Stimulated activated CD8-positive, alpha-beta memory T cell treated with anti-CD3 and anti-CD28 coated beads, Interleukin-4, amount 100 ng/mL, for 1 hour (primary cell): ENCODE measurements around the gene KATNAL1.
"Not testable (repeated sequence)": the region's sequence is repeated elsewhere in the genome, so short reads cannot be mapped to it uniquely, and the experiment has no call there.

Source experiments
- DNase-seq, 2 donors: peaks; one replicate each; pipeline ENCODE4 v3.0.0-alpha.2; 2020; ENCODE audit warnings: low read depth in 2 of 2, low spot score in 1 of 2

Gene KATNAL1

GRCh38 chr13:30295116-30295515 lies 12.2 kb downstream of the KATNAL1 start:
- DNase-seq: no peak

GRCh38 chr13:30294004-30294403 lies 13.3 kb downstream of the KATNAL1 start:
- DNase-seq: no peak

DNA sequence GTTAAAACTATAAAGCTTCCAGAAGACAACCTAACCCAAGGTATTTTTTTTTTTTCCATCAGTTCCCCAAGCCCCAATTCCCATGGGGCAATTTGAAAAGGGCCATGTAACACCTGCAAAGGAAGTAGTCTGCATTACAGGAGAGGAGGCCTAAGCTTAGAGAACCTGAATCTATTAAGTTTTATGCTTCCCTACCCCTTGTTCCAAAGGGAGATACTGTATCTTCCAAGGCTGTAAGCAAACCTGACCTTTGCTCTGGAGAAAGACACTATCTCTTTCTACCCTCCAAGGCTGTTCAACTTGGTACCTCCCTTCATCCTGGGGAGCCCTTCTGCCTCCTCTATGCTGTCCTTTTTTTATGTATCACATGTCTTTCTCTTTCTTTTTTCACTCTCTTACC lies 15.0 kb downstream of the KATNAL1 start:
- DNase-seq: no peak

DNA sequence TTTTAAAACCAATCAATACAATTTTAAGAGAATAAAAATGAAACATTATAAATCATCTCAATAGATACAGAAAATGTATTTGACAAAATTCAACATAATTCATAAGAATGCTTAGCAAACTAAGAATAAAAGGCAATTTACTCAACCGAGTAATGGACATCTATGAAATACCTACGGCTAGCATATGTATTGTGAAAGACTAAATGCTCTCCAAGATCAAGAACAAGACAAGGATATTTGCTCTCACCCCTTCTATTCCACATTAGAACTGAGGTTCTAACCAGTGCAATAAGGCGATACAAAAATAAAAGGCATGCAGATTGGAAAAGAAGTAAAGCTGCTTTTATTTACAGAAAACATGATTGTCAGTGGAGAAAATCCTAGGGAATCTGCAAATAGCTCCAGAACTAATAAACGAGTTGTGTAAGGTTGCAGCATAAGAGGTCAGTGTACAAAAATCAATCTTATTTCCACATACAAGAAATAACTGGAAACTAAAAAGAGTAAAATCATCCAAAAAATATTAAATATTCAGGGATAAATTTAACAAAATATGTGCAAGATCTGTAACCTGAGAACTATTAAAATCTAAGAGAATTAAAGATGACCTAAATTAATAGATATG lies 16.4 kb downstream of the KATNAL1 start:
- no peak for DNase-seq

DNA sequence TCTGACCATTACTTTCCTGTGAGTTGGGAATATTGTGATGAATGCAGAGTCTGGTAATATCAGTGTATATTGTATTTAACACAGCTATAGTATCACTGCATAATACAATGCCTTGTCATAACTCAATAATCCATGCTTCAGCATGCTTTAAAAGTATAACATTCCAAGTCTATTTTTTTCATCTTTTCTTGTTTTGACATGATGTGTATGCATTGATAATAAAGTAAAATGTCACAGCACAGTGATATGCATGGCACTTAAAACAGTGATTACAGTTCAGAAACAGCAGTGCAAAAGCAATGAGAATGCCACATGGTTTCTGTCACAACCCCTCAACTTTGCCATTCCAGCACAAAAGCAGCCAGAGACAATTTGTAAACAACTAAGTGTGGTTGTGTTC lies 17.8 kb downstream of the KATNAL1 start:
- no peak for DNase-seq

- not testable (repeated sequence) for DNase-seq
Observed at GRCh38 chr13:30286059-30286458, 21.3 kb downstream of the KATNAL1 start.

DNA sequence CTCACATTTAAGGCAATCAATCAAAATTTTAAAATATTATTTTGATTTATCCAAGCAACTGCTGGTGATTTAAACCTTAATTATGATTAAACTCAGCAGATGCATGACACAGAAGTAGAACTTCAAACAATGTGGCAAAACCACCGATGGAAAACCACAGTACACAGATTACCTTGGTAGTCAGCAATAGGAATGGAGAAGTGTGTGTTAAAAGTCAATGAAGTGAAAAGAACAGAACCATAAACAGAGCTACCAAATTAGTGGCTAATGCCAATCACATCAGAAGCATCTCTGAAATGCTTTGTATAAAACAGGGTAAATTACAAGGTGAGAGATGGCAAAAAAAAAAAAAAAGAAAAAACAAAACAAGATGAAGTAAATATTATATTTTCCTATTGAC lies 31.2 kb downstream of the KATNAL1 start:
- DNase-seq: no peak

GRCh38 chr13:30274083-30274482 lies 33.3 kb downstream of the KATNAL1 start:
- DNase-seq: no peak

DNA sequence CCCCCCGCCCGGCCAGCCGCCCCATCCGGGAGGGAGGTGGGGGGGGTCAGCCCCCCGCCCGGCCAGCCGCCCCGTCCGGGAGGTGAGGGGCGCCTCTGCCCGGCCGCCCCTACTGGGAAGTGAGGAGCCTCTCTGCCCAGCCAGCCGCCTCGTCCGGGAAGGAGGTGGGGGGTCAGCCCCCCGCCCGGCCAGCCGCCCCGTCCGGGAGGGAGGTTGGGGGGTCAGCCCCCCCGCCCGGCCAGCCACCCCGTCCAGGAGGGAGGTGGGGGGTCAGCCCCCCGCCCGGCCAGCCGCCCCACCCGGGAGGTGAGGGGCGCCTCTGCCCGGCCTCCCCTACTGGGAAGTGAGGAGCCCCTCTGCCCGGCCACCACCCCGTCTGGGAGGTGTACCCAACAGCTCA lies 37.3 kb downstream of the KATNAL1 start:
- DNase-seq: not testable (repeated sequence)

- DNase-seq: no peak
Observed at GRCh38 chr13:30268673-30269072, 38.7 kb downstream of the KATNAL1 start.

DNA sequence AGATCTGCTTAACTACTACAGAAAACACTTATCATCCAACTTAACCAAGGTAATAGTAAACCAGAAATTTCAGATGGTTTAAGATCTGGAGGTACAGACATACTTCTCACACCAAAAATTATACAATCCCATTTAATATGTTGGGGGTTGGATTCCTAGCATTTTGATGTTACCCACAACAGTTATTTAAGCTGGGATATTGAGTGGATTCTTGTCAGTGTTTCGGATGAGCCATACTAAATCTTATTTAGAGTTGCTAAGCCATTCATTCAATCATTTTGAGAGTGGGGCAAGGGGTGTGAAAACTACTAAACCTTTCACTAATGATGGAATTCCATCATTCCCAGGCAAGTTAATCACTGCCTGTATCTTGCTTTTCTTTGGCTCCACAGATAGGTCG lies 40.6 kb downstream of the KATNAL1 start:
- no peak for DNase-seq

DNA sequence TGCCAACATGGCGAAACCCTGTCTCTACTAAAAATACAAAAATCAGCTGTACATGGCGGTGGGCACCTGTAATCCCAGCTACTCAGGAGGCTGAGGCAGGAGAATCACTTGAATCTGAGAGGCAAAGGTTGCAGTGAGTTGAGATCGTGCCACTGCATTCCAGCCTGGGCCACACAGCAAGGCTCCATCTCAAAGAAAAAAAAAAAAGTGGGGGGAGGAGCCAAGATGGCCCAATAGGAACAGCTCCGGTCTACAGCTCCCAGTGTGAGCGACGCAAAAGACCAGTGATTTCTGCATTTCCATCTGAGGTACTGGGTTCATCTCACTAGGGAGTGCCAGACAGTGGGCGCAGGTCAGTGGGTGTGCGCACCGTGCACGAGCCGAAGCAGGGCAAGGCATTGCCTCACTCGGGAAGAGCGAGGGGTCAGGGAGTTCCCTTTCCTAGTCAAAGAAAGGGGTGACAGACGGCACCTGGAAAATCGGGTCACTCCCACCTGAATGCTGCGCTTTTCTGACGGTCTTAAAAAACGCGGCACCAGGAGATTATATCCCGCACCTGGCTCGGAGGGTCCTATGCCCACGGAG lies 48.1 kb downstream of the KATNAL1 start:
- DNase-seq: not testable (repeated sequence)

- no peak for DNase-seq
Observed at GRCh38 chr13:30257468-30258099, 49.8 kb downstream of the KATNAL1 start.

DNA sequence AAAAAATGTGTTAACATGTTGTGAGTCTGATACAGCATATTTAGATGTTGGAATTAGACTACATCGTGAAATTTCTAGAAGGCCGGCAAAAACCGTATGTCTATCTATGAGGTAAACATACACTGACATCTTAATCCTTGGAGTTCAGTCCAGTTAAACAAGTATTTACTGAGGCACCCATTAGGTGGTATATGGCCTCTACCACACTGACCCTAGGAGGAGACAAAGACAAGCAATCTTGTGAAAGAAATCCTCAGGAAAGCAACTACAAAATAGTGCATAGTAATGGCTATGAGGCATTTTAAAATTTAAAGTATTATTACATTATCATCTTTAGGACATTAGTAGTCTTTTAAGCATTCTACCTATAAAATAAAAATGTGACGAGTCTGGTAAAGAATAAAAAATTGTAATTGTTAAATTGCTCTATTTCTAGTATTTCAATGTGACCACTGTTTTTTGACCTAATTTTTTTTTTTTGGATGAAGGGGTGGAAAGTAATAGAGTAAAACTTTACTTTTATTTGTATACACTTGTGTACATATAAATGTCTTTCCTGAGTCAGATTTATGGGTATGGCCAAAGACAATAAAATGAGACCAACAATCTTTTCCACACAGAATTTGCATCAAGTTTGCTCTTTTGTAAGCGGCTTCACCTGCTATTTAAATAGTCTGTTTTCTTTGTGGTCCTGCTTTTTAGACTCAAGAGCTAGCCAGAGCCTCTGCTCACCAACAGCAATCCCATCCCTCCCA lies 50.5 kb downstream of the KATNAL1 start:
- no peak for DNase-seq

DNA sequence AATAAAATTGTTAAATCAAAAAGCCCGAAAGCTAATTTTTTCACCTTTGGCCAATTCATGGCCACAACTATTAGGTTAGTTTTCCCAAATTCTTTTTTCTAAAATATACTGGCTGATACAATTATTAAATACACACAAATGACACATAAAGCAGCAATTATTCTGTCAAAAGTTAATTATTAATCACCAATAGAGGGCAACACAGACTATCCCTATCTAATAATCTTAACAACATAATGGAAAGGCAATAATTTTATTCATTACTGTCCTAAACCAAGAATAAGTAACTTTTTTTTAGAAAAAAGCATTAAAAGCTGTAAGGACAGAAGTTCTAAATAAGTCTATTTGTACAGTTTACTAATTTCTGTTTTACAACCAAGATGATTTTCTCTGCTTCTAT lies 51.7 kb downstream of the KATNAL1 start:
- no peak for DNase-seq

DNA sequence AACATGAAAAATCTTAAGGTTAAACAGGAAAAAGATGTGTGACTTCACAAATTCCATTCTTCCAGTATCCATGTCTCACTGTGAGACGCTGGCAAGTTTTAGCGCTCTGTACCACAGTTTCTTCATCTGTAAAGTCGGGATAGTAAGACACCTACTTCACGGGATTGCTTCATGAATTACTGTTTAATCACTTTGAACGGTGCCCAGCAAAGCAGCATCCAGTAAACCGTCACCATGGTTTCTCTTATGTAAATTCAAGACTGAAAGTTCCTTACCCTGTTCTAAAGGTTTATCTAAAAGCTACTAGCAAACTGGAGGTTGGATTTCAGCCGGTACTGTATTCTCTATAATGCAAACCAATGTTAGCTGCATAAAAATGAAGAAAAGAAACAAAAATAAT lies 53.5 kb downstream of the KATNAL1 start:
- no peak for DNase-seq

GRCh38 chr13:30247406-30247805 lies 59.9 kb downstream of the KATNAL1 start:
- DNase-seq: no peak

DNA sequence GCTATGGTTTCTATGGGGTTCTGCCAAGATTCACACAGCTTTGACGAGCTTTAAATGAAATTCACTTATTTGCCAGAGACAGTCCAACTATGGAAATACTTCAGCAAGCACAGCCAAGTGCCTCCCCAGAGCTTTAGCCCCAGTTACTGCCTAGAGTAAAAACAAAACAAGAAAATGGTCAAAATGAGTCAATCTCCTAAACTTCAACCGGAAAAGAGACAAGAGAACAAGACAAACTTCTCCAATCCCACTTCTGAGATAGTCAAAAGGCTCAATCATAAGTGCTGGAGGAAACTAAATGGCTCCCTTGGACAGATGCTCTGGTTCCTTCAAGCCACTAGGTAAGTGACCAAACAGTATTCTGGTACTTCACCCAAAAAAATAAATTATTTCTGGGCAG lies 65.8 kb downstream of the KATNAL1 start:
- no peak for DNase-seq

DNA sequence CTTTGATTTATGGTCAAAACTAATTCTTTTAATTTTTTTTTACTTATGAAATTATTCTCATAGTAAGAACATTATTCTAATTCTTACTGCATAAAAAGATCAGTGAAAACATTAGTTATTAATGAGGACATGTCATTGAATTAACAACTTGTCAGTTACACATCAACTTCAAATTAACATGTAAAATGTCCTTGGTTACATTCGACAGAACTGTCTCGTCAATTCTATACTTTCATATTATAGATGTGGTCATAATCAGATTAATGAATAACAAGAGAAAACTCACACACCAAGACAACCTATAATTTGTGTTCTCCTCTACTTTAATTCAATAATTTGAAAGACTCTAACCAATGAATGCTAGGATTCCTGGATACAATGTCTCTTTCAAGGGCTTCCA lies 66.7 kb downstream of the KATNAL1 start:
- DNase-seq: no peak

GRCh38 chr13:30235216-30235615 lies 72.1 kb downstream of the KATNAL1 start:
- DNase-seq: no peak

DNA sequence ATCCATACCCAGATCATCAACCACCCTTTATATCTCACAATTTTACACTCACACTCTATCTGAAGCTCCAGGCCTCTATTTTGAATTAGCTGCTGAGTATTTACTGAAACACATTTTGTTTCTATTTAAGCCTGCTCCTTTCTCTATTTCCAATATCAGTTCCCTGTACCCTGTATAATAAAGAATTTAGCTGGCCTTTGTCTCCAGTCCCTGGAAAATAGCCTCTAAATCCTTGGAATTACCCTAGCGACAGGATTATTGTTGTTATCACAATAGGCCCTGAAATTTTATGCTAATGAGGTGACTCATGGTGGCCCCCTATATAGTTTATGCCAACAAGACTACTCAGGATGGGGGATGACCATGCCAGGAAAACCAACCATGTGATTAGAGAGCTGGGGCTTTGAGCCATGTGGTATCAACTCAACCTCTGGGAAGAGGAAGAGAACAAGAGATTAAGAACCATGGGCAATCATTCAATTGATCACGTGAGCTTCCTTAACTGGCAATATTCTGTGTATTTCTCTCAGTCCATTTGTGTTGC lies 72.7 kb downstream of the KATNAL1 start:
- DNase-seq: no peak

DNA sequence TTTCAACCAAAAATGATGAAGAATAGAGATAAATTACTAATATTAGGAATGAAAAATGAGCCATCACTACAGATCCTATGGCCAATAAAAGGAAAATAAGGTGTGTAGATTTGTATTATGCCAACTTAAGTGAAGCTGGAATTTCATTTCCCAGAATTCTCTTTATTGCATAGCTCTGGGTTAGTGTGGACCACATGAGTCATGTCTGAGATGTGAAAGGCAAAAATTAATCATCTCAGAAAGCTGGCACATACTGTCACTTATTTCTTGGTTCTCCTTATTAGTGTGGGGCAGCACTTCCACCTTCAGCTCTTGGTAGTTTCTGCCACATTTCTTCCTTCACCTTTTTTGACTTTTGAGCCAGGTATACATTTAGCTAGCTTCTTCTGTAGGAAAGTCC lies 82.6 kb downstream of the KATNAL1 start:
- DNase-seq: no peak
